Smooth muscle cell (in vitro differentiated cells): ENCODE results near the gene DYNC2H1. TPM values are rescaled to one million over a fixed set of nuclear protein-coding genes. Genes with fewer than 3 reads are reported as not detected.
A peak's percentile ranks its signal among the peaks of the same experiment; 100 is the strongest.

Experiments used
- DNase-seq: peaks from one replicate; lab custom pipeline; 2025; ENCODE audit not compliant: unreplicated experiment; lab: John Stamatoyannopoulos, UW
- H2AFZ ChIP-seq: fragments of 200-600 bp; sonication (generic); 2 replicates; pipeline ENCODE4 v1.6.0; 2016; ENCODE audit warnings: antibody characterized with exemption, low read depth, mild to moderate bottlenecking
- H3F3A ChIP-seq: fragments of 200-600 bp; sonication (generic); 2 replicates; pipeline ENCODE4 v1.6.0; 2017; ENCODE audit warnings: antibody characterized with exemption, low read depth
- H3K27ac ChIP-seq: fragments of 200-600 bp; sonication (generic); 2 replicates; pipeline ENCODE4 v1.5.1; 2016; ENCODE audit warnings: low read depth, mild to moderate bottlenecking
- H3K27me3 ChIP-seq: fragments of 200-600 bp; sonication (generic); 2 replicates; pipeline ENCODE4 v1.6.1; 2016; ENCODE audit warnings: low read depth, mild to moderate bottlenecking
- H3K36me3 ChIP-seq: fragments of 200-600 bp; sonication (generic); 2 replicates; pipeline ENCODE4 v1.5.1; 2016; ENCODE audit warnings: low read depth
- H3K4me1 ChIP-seq: fragments of 200-600 bp; sonication (generic); 2 replicates; pipeline ENCODE4 v1.5.1; 2016; ENCODE audit warnings: low read depth
- H3K4me2 ChIP-seq: fragments of 200-600 bp; sonication (generic); 2 replicates; pipeline ENCODE4 v1.6.0; 2016; ENCODE audit warnings: mild to moderate bottlenecking
- H3K4me3 ChIP-seq: fragments of 200-600 bp; sonication (generic); 2 replicates; pipeline ENCODE4 v1.5.1; 2016; ENCODE audit warnings: mild to moderate bottlenecking
- H3K79me2 ChIP-seq: fragments of 200-600 bp; sonication (generic); 2 replicates; pipeline ENCODE4 v1.6.0; 2016; ENCODE audit warnings: low read depth, mild to moderate bottlenecking
- H3K9ac ChIP-seq: fragments of 200-600 bp; sonication (generic); 2 replicates; pipeline ENCODE4 v1.6.0; 2016; ENCODE audit warnings: low read depth
- H3K9me3 ChIP-seq: fragments of 200-600 bp; sonication (generic); replicated peaks from 2 replicates; pipeline ENCODE4 v1.5.1; 2016; ENCODE audit warnings: low read depth
- H4K20me1 ChIP-seq: fragments of 200-600 bp; sonication (generic); 2 replicates; pipeline ENCODE4 v1.6.0; 2016; ENCODE audit warnings: low read depth
- CTCF ChIP-seq: fragments of 200-600 bp; sonication (generic); IDR thresholded peaks from 2 replicates; pipeline ENCODE4 v1.5.1; 2017; ENCODE audit warnings: borderline replicate concordance, mild to moderate bottlenecking, antibody characterized with exemption; ENCODE audit not compliant: insufficient read depth, poor library complexity, severe bottlenecking
- WGBS: methylation state at CpG from one replicate; pipeline ENCODE4 v1.1.7; 2016; ENCODE audit warnings: low lambda C conversion rate; 5-methylcytosine and 5-hydroxymethylcytosine counted together
- polyA plus RNA-seq: library from polyadenylated mRNA; unstranded; fragments of >200 nt; fragmentation: Nextera tagmentation; extraction: Ambion mirVana; gene quantifications from 2 replicates; pipeline ENCODE4 v1.2.1, GENCODE V29; 2016
- total RNA-seq: library from RNA; depleted of rRNA; stranded (reverse); fragments of >200 nt; gene quantifications from 2 replicates; pipeline ENCODE4 v1.2.3, GENCODE V29; 2014

Gene DYNC2H1
- total RNA-seq = 10.8 and 14.7 TPM in 2 replicates
- polyA plus RNA-seq = 2.3 and 4.2 TPM in 2 replicates

- peak; percentile 53 for DNase-seq
- Histone ChIP-seq H3K4me3 (peak within 1 kb of the TSS; percentile 85), H3K27me3 (no peaks in the 10 kb centered on the region), H3K9ac (peak within 1 kb of the TSS; percentile 75), H4K20me1 (no peaks in the 10 kb centered on the region), H3K27ac (peak within 1 kb of the TSS; percentile 84), H3K79me2 (no peaks in the 10 kb centered on the region), H3K36me3 (no peaks in the 10 kb centered on the region), H3K4me2 (peak within 1 kb of the TSS; percentile 88), H3K9me3 (no peaks in the 10 kb centered on the region), H3F3A (no peaks in the 10 kb centered on the region), H3K4me1 (peaks cover 8% of the 10 kb centered on the region), H2AFZ (peak within 1 kb of the TSS; percentile 99)
- WGBS = 2% methylated on average over 53 of the region's 53 CpGs
- TF ChIP-seq CTCF = peak; percentile 35
Observed at GRCh38 chr11:103108933-103109817, at the start of gene DYNC2H1. Gene DYNC2H1 (plus strand): TSS chr11:103109426. CDS start chr11:103109575, 149 bp downstream.

GRCh38 chr11:103061656-103062055 lies 47.6 kb upstream of the DYNC2H1 start:
- Histone ChIP-seq H3K4me3 (no peak overlapping the region), H3K36me3 (peaks cover 29% of the 10 kb centered on the region), H3F3A (peaks cover 9% of the 10 kb centered on the region), H4K20me1 (peaks cover 5% of the 10 kb centered on the region), H3K27me3 (no peaks in the 10 kb centered on the region), H3K79me2 (peaks cover 4% of the 10 kb centered on the region), H3K27ac (no peak overlapping the region), H3K9me3 (no peaks in the 10 kb centered on the region), H3K4me2 (no peak overlapping the region), H3K4me1 (no peaks in the 10 kb centered on the region), H3K9ac (no peak overlapping the region), H2AFZ (no peak overlapping the region)
- WGBS = 100% methylated on average over 1 of the region's 1 CpG
- no peak for TF ChIP-seq CTCF
- DNase-seq = no peak

- H3K9ac ChIP-seq = no peak overlapping the region
- peaks cover 37% of the 10 kb centered on the region for H3K79me2 ChIP-seq
- peaks cover 23% of the 10 kb centered on the region for H3K36me3 ChIP-seq
- H2AFZ ChIP-seq = no peak overlapping the region
- DNase-seq = no peak
- 97% methylated on average over 1 of the region's 1 CpG for WGBS
- H3K4me3 ChIP-seq = no peak overlapping the region
- no peak overlapping the region for H3K4me2 ChIP-seq
- H4K20me1 ChIP-seq = peaks cover 49% of the 10 kb centered on the region
- no peaks in the 10 kb centered on the region for H3F3A ChIP-seq
- TF ChIP-seq CTCF = no peak
- H3K9me3 ChIP-seq = no peaks in the 10 kb centered on the region
- H3K27ac ChIP-seq = no peak overlapping the region
- H3K27me3 ChIP-seq = no peaks in the 10 kb centered on the region
- no peaks in the 10 kb centered on the region for H3K4me1 ChIP-seq
Observed at GRCh38 chr11:103067118-103067517, 42.1 kb upstream of the DYNC2H1 start.

GRCh38 chr11:103069367-103069766 lies 39.9 kb upstream of the DYNC2H1 start:
- Histone ChIP-seq H3K27me3 (no peaks in the 10 kb centered on the region), H2AFZ (no peak overlapping the region), H3K4me3 (no peak overlapping the region), H3K79me2 (peaks cover 57% of the 10 kb centered on the region), H3K9me3 (no peaks in the 10 kb centered on the region), H3F3A (no peaks in the 10 kb centered on the region), H3K27ac (no peak overlapping the region), H3K4me2 (no peak overlapping the region), H4K20me1 (peaks cover 62% of the 10 kb centered on the region), H3K36me3 (peaks cover 12% of the 10 kb centered on the region), H3K9ac (no peak overlapping the region), H3K4me1 (no peaks in the 10 kb centered on the region)
- DNase-seq = no peak
- 97% methylated on average over 2 of the region's 2 CpGs for WGBS
- TF ChIP-seq CTCF = no peak
